Panc1 (cell line): ENCODE results near the gene PIBF1. TPM values are rescaled to one million over a fixed set of nuclear protein-coding genes. Genes with fewer than 3 reads are reported as not detected.
A peak's percentile ranks its signal among the peaks of the same experiment; 100 is the strongest.

Source experiments
- ATAC-seq: fragments of 200-7000 bp; cut with Tn5 transposase; 2 replicates; pipeline ENCODE4 v1.9.1; 2020; ENCODE audit warnings: mild to moderate bottlenecking, moderate library complexity
- BruUV-seq: library from RNA; stranded (reverse); fragments of 400-500 nt; replicated peaks from 2 replicates; lab custom pipeline; 2021; lab: Mats Ljungman, UMichigan
- CTCF ChIA-PET: fragments of 300-600 bp; sonication (Branson Sonifier 250); formaldehyde crosslinking; loops from one replicate; lab custom pipeline; 2022; ENCODE audit warnings: antibody characterized with exemption; lab: Charles Lee
- POLR2A ChIA-PET: fragments of 300-600 bp; sonication (Branson Sonifier 250); formaldehyde crosslinking; loops from one replicate; lab custom pipeline; 2022; ENCODE audit warnings: antibody characterized with exemption; lab: Charles Lee
- DNase-seq: peaks from one replicate; pipeline ENCODE4 v3.0.0-alpha.2; 2010; ENCODE audit warnings: low read depth, low spot score
- H3K27ac ChIP-seq: 2 replicates; pipeline ENCODE4 v1.5.1; 2011; ENCODE audit warnings: mild to moderate bottlenecking, low read length, inconsistent platforms
- H3K27me3 ChIP-seq: fragments of 200-500 bp; sonication (Bioruptor generic); 2 replicates; pipeline ENCODE4 v1.6.0; 2014; ENCODE audit warnings: low read length, inconsistent platforms; ENCODE audit not compliant: control insufficient read depth, insufficient read depth
- H3K36me3 ChIP-seq: fragments of 200-500 bp; sonication (Bioruptor generic); 2 replicates; pipeline ENCODE4 v1.5.1; 2014; ENCODE audit warnings: inconsistent platforms, mild to moderate bottlenecking, low read length, moderate library complexity; ENCODE audit not compliant: control insufficient read depth, insufficient read depth
- H3K4me1 ChIP-seq: 2 replicates; pipeline ENCODE4 v1.5.1; 2011; ENCODE audit warnings: inconsistent platforms, mild to moderate bottlenecking, low read length, moderate library complexity; ENCODE audit not compliant: control insufficient read depth, insufficient read depth
- H3K4me3 ChIP-seq, 2 experiments: 2 replicates each; pipeline ENCODE4 v1.5.1; 2011 to 2012; ENCODE audit warnings: low read depth in 2 of 2, low read length in 2 of 2, mild to moderate bottlenecking in 2 of 2, inconsistent platforms in 1 of 2, moderate library complexity in 1 of 2
- H3K9me3 ChIP-seq: fragments of 200-500 bp; sonication (Bioruptor generic); 2 replicates; pipeline ENCODE4 v1.5.1; 2014; ENCODE audit warnings: low read depth, mild to moderate bottlenecking, inconsistent platforms, low read length, moderate library complexity; ENCODE audit not compliant: control insufficient read depth, insufficient read depth
- POLR2AphosphoS5 ChIP-seq: IDR thresholded peaks from 2 replicates; pipeline ENCODE4 v1.6.1; 2012; ENCODE audit warnings: mild to moderate bottlenecking, low read depth, low read length, moderate library complexity
- SIN3A ChIP-seq: IDR thresholded peaks from 2 replicates; pipeline ENCODE4 v1.6.1; 2012; ENCODE audit warnings: low read depth, mild to moderate bottlenecking, low read length, moderate library complexity, borderline replicate concordance; ENCODE audit not compliant: insufficient read depth
- TCF7L2 ChIP-seq: IDR thresholded peaks from 2 replicates; pipeline ENCODE4 v1.6.1; 2011; ENCODE audit warnings: mild to moderate bottlenecking, low read depth, low read length, inconsistent platforms
- in situ Hi-C: cut with HindIII; loops from 2 replicates; pipeline ENCODE4 v1.10.0; 2016; ENCODE audit warnings: low sequenced_read_pairs, low pct_unique_long_range_greater_than_20kb
- intact Hi-C: fragments of 100-400 bp; cut with micrococcal nuclease; formaldehyde crosslinking; loops from one replicate; pipeline ENCODE4 v1.10.0; 2022; ENCODE audit not compliant: unreplicated experiment
- total RNA-seq: library from RNA; stranded (reverse); gene quantifications from one replicate; pipeline ENCODE4 v1.2.1, GENCODE V29; 2021; ENCODE audit not compliant: unreplicated experiment
- TF ChIP-seq, protein P1 (sequence below): fragments of 450-650 bp; IDR thresholded peaks from 2 replicates; pipeline ENCODE4 v1.5.1; 2017; ENCODE audit warnings: mild to moderate bottlenecking
- TF ChIP-seq, protein P2 (sequence below), 2 experiments: IDR thresholded peaks; 2 replicates each; pipeline ENCODE4 v1.6.1; 2011 to 2012; ENCODE audit warnings: low read depth in 2 of 2, control low read depth in 1 of 2, low read length in 1 of 2, mild to moderate bottlenecking in 1 of 2, moderate library complexity in 1 of 2; ENCODE audit not compliant: insufficient read depth in 1 of 2

Gene PIBF1
- total RNA-seq, 1 experiment from 2014 or later = 11.7 TPM

DNA sequence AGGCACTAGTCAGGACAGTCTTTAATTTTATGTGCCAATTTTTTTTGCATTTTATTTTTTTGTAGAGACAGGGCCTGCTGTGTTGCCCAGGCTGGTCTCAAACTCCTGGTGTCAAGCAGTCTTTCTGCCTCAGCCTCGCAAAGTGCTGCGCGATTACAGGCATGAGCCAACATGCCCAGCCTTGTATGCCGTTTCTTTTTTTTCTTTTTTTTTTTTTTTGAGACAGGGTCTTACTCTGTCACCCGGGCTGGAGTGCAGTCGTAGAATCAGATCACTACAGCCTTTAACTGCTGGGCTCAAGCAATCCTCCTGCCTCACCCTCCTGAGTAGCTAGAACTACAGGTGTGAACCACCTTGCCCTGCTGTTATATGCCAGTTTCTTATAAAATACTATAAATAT, 27.8 kb upstream of the PIBF1 start:
- no peaks in the 10 kb centered on the region for H3K4me1 ChIP-seq
- no TSS peak for BruUV-seq
- DNase-seq (no peak), ATAC-seq (no peak)
- ChIA-PET CTCF (no interaction called here), POLR2A (no interaction called here)
- no peak overlapping the region for H3K27ac ChIP-seq
- no peaks in the 10 kb centered on the region for H3K9me3 ChIP-seq
- no peak for TF ChIP-seq TCF7L2
- TF ChIP-seq, protein P1, sequence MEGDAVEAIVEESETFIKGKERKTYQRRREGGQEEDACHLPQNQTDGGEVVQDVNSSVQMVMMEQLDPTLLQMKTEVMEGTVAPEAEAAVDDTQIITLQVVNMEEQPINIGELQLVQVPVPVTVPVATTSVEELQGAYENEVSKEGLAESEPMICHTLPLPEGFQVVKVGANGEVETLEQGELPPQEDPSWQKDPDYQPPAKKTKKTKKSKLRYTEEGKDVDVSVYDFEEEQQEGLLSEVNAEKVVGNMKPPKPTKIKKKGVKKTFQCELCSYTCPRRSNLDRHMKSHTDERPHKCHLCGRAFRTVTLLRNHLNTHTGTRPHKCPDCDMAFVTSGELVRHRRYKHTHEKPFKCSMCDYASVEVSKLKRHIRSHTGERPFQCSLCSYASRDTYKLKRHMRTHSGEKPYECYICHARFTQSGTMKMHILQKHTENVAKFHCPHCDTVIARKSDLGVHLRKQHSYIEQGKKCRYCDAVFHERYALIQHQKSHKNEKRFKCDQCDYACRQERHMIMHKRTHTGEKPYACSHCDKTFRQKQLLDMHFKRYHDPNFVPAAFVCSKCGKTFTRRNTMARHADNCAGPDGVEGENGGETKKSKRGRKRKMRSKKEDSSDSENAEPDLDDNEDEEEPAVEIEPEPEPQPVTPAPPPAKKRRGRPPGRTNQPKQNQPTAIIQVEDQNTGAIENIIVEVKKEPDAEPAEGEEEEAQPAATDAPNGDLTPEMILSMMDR = no peak
- no peak for TF ChIP-seq SIN3A
- no peak for TF ChIP-seq POLR2AphosphoS5
- TF ChIP-seq, protein P2, sequence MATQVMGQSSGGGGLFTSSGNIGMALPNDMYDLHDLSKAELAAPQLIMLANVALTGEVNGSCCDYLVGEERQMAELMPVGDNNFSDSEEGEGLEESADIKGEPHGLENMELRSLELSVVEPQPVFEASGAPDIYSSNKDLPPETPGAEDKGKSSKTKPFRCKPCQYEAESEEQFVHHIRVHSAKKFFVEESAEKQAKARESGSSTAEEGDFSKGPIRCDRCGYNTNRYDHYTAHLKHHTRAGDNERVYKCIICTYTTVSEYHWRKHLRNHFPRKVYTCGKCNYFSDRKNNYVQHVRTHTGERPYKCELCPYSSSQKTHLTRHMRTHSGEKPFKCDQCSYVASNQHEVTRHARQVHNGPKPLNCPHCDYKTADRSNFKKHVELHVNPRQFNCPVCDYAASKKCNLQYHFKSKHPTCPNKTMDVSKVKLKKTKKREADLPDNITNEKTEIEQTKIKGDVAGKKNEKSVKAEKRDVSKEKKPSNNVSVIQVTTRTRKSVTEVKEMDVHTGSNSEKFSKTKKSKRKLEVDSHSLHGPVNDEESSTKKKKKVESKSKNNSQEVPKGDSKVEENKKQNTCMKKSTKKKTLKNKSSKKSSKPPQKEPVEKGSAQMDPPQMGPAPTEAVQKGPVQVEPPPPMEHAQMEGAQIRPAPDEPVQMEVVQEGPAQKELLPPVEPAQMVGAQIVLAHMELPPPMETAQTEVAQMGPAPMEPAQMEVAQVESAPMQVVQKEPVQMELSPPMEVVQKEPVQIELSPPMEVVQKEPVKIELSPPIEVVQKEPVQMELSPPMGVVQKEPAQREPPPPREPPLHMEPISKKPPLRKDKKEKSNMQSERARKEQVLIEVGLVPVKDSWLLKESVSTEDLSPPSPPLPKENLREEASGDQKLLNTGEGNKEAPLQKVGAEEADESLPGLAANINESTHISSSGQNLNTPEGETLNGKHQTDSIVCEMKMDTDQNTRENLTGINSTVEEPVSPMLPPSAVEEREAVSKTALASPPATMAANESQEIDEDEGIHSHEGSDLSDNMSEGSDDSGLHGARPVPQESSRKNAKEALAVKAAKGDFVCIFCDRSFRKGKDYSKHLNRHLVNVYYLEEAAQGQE (IDR thresholded peaks at IDR 0.05; ENCODE audit: insufficient read depth in 1 of 2, low read depth in 2 of 2, low read length in 1 of 2) = no peak
- H3K27me3 ChIP-seq = no peaks in the 10 kb centered on the region
- intact Hi-C loops = no loop called here
- in situ Hi-C loops = no loop called here
- H3K36me3 ChIP-seq = peaks cover 21% of the 10 kb centered on the region; the same call in 1 of the 2 replicates
- no peak overlapping the region for H3K4me3 ChIP-seq

GRCh38 chr13:72757792-72758535, 24.0 kb upstream of the PIBF1 start:
- ChIA-PET CTCF (no interaction called here), POLR2A (no interaction called here)
- intact Hi-C loops (no loop called here), in situ Hi-C loops (no loop called here)
- H3K4me3 ChIP-seq = no peak overlapping the region
- H3K27me3 ChIP-seq = no peaks in the 10 kb centered on the region
- H3K4me1 ChIP-seq = no peaks in the 10 kb centered on the region
- peaks cover 42% of the 10 kb centered on the region for H3K36me3 ChIP-seq
- 0 out of 2 replicates have a peak, but pooled peaks have one; percentile 30 for ATAC-seq
- no peak for TF ChIP-seq TCF7L2
- TF ChIP-seq SIN3A = no peak
- TF ChIP-seq, protein P1 = no peak
- TF ChIP-seq POLR2AphosphoS5 = no peak
- TF ChIP-seq, protein P2 (IDR thresholded peaks at IDR 0.05; ENCODE audit: insufficient read depth in 1 of 2, low read depth in 2 of 2, low read length in 1 of 2) = no peak
- no TSS peak for BruUV-seq
- no peaks in the 10 kb centered on the region for H3K9me3 ChIP-seq
- no peak overlapping the region for H3K27ac ChIP-seq
- no peak for DNase-seq
